ENCODE data around the gene OPCML.

- TF ChIP-seq CTCF (conservative IDR thresholded peaks at IDR 0.05 in 1 of 2, IDR thresholded peaks at IDR 0.05 in 1 of 2; ENCODE audit: extremely low read depth in 1 of 2, insufficient read depth in 1 of 2, low read depth in 1 of 2, low read length in 2 of 2) (no peak), EZH2 (IDR thresholded peaks at IDR 0.05; ENCODE audit: borderline replicate concordance, low read length) (no peak)
Measured at GRCh38 chr11:133171374-133171773, 360.9 kb downstream of the OPCML start.

All from mammary epithelial cell (primary cell).